ENCODE measurements around the gene RBP7.

The RBP7 gene

DNA sequence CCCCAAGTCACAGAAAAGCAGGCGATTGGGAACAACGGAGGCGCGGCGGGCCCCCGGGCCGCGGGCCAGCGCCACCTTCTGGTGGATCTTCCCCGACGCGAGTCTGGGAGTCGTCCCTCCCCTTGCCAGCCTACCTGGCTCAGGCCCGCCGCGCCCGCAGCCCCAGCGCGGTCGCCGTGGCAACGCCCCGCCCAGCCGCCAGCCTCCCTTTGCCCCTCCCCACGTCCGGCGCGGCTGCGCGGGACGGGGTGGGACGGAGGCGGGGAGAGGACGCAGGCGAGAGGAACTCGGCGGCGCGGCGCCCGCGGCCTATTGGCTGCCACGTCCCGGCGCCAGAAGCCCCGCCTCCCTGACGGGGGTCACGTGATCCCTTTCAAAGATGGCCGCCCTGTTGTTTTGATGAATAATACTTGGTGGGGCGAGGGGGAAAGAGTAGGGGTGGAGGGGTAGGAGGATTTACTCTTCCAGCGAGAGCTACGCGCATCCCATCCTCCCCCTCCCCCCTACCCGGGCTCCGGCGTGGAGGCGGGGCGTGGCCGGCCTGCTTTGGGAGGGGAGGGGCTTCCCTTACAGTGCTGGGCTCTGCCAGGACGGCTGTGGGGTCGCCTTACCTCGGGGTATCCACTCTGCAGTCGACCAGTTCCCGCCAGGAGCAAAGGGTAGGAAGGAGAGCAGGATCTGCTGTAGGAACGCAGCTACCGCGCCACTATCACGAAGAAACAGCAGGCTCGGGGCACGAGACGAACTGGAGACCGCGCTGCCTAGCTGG lies 35.7 kb downstream of the RBP7 start, which contains the start of gene UBE4B:
Gene UBE4B (plus strand): TSS at position 369 of the 769 bp plus-strand sequence. CDS start 713 bp downstream, outside the sequence.
- peak; percentile 87 for DNase-seq

- DNase-seq: peak; percentile 25
These were observed 36.4 kb downstream of the RBP7 start for GRCh38 chr1:10033359-10033845.

DNA sequence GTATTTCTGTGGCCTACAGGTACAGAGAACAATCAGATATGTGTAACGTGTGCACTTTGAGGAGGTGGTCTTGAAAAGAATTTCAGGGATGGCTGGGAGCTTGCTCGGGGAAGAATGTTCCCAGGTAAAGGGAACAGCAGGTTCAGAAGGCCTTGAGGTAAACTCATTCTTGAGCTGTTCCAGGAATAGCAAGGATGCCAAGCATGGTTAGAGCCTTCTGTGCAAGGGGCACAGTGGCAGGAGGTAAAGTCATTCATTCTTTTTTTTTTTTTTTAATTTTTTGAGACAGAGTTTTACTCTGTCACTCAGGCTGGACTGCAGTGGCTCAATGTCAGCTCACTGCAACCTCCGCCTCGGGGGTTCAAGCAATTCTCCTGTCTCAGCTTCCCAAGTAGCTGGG lies 45.7 kb downstream of the RBP7 start:
- DNase-seq: no peak

- DNase-seq: peak; percentile 70
These were observed 48.7 kb downstream of the RBP7 start for GRCh38 chr1:10045480-10046355.

- no peak for DNase-seq
These were observed 49.5 kb downstream of the RBP7 start for GRCh38 chr1:10046356-10047085.

DNA sequence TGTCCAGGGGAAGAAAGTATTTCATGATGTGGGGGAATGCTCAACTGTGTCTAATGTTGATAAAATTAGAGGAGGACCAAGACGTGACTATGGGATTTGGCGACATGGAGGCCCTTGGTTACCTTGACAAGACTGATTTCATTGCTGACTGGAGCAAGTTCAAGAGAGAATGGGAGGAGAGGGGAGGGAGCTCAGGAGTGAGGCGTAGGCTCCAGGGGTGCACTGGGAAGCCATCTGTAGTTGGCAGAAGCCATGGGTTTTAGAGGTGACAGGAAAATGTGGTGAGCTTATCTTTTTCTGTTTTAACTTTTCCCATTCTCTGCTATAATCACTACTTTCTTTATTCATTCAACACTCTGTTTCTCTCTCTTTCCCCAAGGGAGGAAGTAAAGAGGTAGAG lies 51.6 kb downstream of the RBP7 start:
- no peak for DNase-seq

GRCh38 chr1:10050611-10051010 lies 53.6 kb downstream of the RBP7 start:
- DNase-seq: no peak

GRCh38 chr1:10051656-10052055 lies 54.6 kb downstream of the RBP7 start:
- DNase-seq: no peak

DNA sequence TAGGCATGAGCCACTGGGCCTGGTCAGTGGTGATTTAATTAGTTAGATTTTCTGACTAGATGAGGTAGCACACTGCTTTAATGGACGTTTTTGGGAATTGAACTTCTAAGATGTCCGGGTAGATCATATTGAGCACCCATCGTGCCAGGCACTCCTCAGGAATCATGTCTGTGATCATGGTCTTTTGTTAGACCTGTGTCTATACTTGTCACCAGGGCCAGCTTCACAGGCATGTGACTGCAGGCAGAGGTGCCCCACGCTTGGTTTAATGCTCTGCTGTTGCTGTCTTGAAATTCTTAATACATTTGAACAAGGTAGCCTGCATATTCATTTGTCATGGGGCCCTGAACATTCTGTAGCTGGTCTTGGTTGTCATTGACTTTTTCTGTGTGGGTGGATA lies 55.3 kb downstream of the RBP7 start:
- no peak for DNase-seq

DNA sequence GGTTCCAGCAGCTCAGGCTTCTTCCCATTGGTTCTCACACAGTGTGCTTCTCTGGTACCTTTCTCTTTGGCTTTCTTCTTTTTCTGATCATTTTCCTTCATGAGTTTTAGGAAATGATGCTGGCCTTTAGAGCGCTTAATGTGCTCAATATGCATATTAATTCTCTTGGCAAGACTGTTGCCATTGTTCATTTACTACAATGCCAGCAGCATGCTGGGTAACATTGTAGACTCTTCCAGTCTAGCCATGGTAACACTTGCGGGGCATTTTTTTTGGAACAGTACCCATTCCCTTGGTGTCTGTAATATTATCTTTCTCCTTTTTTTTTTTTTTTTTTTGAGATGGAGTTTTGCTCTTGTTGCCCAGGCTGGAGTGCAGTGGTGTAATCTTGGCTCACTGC lies 57.4 kb downstream of the RBP7 start:
- no peak for DNase-seq

- no peak for DNase-seq
These were observed 59.6 kb downstream of the RBP7 start for GRCh38 chr1:10056599-10056987.

DNA sequence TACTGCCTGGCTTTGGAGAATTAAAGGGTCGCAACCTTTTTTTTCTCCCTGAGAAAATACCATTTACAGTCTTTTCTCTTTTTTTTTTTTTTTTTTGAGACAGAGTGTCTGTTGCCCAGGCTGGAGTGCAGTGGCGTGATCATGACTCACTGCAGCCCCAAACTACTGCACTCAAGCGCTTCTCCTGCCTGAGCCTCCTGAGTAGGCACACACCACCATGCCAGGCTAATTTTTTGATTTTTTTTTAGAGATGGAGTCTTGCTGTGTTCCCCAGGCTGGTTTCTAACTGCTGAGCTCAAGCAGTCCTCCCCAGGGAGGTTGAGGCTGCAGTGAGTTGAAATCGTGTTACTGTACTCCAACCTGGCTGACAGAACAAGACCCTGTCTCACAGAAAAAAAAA lies 60.3 kb downstream of the RBP7 start:
- DNase-seq: no peak

- no peak for DNase-seq
These were observed 60.8 kb downstream of the RBP7 start for GRCh38 chr1:10057796-10058195.

GRCh38 chr1:10059342-10059718 lies 62.3 kb downstream of the RBP7 start:
- no peak for DNase-seq

DNA sequence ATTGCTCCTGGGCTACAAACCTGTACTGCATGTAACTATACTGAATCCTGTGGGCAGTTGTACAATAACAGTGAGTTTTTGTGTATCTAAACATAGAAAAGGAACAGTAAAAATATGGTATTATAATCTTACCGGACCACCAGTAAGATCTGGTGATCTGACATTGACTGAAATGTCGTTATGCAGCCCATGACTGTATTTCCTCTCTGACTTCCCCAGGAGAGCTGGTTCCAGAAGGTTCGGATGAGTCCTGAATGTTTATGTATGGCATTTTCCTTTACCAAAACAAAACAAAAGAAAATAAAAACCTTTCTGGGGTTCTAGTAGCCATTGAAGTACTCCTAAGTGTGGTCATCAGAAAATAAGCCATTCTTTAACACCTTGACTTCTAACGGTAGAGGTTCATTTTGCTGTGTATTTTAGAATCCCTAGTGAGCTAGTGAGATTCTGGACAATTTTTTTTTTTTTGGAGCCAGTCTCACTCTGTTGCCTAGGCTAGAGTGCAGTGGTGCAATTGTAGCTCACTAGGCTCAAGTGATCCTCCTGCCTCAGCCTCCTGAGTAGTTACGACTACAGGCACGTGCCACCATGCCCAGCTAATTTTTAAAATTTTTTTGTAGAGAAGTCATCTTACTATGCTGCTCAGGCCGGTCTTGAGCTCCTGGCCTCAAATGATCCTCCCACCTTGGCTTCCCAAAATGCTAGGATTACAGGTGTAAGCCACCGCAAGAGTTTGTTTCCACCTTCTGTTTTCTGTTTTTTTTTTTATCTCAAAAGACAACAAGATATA lies 63.5 kb downstream of the RBP7 start:
- no peak for DNase-seq

GRCh38 chr1:10061276-10061675 lies 64.2 kb downstream of the RBP7 start:
- DNase-seq: no peak

DNA sequence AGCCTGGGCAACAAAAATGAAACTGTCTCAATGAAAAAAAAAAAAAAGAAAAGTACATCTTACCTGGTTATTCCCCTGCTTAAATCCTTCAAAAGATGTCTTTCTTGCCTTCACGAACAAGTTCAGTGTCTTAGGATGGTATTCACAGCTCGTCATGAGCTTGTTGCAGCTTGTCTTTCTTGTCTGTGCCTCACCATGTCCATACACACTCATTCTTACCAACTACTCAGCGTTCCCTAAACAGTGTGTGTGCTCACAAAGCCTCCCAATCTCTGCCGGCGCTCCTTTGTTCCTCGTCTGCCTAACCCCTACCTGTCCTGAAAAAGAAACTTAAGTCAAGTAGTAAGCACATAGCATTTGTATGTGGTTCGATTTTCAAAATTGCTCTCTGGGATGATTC lies 66.8 kb downstream of the RBP7 start:
- no peak for DNase-seq

- no peak for DNase-seq
These were observed 67.7 kb downstream of the RBP7 start for GRCh38 chr1:10064416-10065343.

- DNase-seq: no peak
These were observed 68.3 kb downstream of the RBP7 start for GRCh38 chr1:10065344-10065685.
